DMS79 (cell line): ENCODE results near the gene PDE1C.

ENCODE experiments used
- DNase-seq: peaks from one replicate; lab custom pipeline; 2025; lab: John Stamatoyannopoulos, UW

Gene PDE1C

DNA sequence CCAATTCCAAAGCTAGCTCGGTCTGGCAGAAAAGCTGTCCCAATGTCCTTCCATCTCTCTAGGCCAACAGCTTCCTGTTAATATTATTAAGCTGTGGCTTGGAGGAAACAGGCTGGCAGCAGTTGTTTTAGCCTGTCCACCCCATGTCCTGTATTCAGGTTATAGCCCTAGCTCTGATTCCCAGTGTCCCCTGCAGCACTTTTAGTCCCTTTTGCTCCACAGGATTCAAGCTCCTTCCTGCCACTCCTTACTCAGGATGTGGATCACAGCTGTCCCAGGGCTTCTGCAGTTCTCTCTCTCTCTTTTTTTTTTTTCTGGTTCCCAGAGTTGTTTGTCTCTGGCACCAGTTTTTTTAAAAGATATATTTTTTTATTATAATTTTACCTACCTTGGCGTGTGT lies 298.0 kb downstream of the PDE1C start:
- DNase-seq, result no peak

DNA sequence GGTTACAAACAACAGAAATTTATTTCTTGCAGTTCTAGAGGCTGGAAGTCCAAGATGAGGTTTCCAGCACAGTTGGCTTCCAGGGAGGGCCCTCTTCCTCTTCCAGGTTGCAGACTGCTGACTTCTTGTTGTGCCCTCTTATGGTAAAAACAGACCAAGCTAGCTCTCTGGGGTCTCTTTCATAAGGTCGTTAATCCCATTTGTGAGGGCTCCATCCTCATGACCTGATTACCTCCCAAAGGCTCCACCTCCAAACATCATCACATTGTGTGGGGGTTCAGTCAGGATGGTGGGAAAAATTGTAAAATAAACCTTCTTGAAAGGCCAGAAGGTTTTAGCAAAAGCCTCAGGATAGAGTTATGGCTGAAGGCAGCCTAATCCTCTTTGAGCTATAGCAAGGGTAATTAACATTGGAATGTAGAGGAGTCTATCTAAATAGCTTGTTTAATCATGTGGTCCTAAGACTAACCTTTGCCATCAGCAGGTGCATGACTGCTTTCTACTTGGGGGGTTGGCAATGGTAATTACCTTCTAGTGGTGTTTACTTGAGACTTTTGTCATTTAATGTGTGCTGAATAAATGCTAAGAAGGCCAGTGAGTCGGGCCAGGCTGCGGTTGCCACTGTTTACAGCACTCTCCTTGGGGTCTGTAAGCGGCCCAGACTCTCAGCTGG lies 302.4 kb downstream of the PDE1C start:
- no peak for DNase-seq

DNA sequence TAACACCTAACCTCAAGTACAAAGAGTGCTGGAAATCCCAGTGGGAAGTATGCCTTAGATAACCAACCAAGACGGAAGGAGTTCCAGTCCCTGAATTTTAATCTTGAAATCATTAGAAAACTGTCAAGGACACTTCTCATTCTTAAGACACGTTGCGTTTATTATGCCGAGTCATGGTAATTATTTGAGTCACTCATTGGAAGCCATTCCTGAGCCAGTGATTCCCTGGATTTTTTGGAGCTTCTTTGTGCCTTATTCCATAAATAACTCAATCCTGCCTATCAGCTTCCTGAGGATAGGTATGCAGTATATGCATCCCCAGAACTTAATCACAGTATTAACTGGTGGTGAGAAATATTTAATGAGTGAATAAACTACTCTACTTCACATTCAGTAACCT lies 305.7 kb downstream of the PDE1C start:
- DNase-seq, result no peak

DNA sequence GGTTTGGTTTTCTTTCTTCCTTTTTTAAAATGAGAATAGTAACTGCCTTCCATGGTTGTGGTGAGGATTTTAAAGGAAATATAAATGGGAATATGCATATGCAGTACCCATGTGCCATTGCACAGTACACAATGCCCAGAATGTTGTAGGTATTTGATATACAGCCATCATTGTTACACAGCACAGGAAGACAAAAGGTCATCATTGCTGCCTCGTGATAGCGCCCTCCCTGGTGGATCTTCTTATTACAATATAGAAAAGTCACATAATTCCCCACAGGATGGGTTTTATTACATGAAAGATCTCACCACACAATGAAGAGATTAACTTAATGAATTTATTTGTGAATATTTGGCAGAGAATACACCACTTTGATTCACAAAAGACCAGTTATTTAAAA lies 306.7 kb downstream of the PDE1C start:
- DNase-seq, result no peak

DNA sequence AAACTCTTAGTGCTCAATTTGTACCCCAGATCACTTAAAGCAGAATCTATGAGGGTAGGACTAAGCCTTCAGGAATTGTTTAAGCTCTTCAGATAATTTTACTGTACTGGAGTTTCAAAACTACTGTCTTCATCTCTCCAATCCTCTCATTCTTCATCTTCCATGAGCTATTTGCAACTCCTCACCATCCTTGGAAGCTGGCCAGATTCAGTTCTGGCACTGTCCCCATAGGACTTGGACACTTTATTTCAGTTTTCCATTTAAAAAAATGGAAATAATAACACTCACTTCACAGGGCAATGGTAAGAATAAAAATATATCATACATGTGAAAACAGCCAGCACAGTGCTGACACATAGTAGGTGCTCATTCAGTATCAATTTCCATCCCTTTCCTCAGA lies 308.6 kb downstream of the PDE1C start:
- DNase-seq, result no peak

DNA sequence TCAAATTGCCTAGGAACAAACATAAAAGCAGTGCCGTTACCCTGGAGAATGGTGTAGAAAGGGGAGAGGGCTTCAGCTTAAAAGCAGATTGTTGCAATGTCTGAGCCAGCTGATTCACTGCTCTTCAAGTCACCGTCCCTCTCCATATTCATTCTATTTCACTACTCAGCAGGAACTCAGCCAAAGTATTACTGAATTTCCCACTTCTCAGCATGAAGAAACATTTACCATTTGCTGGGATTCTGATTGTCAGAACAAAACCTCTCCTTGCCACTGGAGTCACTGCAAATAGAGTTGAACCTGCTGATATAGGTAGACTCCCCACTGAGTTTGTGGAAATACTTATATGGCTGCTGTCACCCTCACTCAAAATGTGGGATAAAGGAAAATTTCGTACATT lies 311.5 kb downstream of the PDE1C start:
- no peak for DNase-seq

DNA sequence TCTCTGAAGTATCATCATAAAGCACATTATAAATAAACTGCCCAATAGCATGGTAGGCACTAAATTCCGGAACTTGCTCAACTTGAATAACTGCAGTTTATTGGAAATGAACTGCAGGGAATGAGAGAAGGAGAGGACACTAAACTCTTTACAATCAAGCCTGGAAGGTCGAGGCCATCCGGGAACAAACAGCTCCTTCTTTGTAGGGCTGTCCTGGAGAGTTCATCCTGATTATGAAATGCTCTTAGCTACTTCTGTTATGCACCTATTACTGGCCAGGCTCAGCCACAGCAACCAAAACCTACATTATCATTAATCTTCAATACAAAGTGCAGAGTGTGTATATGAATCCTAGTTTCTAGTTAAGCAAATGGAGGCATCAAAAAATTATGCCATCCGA lies 318.5 kb downstream of the PDE1C start:
- DNase-seq, result no peak

DNA sequence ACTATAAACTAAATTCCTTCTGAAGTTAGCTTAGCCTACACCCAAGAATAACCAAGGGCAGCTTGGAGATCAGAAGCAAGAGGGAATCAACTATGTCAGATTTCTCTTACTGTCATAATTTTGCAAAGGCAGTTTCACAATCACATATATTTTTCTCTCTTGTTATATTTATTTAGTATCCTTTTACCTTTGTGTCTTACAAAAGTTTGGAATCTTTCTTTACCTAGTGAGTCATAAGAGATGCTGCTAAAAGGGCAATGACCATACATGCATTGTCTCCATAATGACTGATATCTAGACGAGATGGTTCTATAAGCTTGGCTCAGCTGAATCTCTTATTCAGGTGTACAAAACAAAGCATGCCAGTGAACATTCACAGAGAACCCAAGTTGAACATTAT lies 322.1 kb downstream of the PDE1C start:
- DNase-seq, result no peak

DNA sequence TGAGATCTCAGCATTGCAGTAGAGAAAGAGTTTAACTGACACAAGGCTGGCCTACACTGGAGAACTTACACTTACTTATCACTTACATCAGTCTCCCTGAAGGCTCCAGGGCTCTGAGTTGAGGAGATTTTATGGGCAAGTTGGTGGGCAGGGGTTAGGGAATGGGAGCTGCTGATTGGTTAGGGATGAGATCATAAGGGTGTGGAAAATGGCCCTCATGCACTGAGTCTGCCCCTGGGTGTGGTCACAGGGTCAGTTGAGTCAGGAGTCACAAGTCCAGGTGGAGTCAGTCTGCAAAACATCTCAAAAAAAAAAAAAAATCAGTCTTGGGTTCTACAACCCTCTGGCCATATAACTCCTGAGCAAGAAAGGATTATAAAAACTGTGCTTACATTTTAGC lies 322.7 kb downstream of the PDE1C start:
- DNase-seq, result no peak

DNA sequence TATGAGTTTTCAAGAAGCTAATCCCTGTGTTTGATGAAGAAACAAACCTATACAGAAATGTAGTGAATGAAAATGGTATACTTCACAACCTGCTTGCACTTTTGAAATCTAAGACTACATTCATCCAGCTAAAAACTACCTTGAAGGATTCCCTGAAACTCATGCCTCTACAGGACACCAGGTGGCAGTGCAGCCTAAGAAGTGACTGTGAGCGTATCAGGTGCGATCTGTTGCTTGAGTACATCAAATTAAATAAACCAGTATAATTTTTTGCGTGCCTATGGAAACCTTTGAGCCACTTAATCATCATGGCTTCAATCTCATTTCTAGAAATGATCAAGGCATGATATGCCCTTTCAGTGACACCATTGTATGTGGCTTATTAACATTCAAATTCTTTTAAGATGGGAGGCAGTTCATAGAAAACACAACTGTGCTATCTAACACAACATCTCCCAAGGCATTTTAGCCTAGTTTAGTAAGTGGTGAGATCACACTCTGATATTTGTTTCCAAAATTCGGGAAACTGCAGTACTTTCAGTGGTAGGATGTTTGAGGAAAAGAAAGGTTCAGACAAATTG lies 325.8 kb downstream of the PDE1C start:
- no peak for DNase-seq

DNA sequence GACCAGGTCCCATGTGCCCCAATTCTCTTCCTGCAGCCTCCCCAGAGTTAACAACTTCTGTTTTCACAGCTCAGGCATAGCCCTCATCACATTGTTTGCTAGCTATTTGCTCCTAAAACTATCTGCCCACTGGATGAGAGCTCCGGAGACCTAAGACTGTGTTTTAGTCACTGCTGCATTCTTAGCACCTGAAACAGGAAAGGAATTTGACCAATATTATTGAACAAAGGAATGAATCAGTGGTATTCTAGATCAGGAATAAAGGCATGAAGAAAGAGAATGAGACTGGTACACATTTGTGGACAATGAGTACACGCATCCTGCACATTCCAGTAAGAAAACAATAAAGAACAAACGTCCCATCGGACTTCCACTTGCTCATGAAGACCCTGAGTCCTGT lies 328.4 kb downstream of the PDE1C start:
- no peak for DNase-seq

DNA sequence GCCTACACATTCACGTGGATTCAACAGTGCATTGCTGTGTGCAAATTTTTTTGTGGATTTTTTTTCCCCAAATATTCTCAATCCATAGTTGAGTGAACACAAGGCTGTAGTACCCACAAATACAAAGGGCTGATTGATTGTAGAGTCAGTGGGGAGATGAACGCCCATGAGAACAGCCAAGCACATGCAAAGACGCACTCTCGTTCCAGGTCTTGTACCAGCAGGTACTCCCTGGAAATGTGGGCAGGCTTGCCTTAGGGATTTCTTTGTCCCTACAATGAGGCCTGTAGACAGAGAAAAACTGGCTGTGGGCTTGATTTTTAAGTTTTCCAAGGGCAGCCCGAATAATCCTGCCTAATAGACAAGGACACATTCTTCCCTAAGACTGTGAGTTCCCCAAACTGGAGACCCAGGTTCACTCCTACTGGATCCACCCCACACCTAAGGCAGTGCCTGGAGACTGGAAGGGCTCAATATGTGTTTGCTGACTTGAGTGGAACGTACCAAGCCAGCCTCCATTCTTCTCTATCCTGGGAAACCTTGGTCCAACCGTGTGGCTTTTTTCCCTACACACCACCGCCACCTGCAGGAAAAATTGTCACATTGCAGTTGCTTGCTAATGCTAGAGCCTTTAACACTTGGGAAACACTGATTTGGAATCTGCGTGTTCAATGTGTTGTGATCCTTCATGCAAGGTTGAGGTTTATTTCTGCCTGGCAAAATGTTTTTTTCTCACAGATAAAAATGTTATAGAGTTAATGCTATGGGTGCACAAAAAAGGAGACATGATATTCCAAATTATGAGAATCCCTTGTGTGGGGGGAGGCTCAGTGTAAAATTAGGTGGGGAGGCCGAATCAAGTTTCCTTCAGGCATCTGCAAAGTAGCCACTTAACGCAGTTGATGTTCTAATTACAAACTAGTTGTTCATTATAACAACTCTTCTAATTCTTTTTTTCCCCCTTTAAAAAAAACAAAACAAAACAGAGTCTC lies 333.9 kb downstream of the PDE1C start:
- no peak for DNase-seq

DNA sequence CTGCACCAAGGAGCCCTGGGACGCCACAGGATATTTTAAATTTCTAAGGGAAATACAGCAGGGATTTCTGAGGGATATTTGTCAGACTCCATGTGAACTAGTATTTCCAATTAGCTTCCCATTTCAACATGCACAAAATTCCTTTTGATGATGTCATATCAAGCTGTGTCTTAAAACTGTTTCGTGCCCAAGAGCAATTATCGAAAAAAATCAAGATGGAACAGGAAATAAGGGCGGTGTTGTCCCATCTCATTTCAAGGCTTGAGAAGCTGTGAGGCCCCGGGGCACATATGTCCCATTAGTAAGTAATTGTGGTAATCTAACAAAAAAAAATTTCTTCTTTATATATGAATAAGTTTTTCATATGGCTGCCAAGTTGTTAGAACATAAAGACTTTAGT lies 335.8 kb downstream of the PDE1C start:
- DNase-seq, result no peak

DNA sequence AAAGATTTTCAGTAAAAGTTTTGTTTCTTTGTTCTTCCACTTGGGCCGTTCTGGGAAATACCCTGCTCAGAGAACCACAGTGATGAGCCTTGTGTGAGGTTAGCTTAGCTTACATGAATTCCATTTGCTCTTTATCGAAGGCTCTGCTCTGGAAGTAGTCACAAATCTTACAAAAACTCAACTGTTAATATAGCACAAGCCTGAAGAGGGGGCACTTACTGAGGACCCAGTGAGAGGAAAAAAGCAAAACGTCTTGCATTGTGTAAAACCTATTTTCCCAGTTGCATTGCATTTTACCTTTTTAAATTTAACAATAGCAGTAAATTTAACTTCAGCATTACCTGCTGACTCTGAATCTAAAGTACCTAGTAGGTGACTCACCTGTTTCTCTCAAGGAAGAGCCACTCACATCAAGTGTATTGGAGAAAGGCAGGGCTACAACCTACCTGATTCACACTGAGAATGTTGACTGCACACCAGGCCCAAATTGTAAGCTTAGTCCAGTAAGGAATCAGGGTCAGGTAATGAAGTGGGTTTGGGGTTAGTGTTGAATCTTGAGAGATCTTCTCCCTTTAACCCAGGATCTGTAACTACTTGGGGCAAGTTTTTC lies 340.9 kb downstream of the PDE1C start:
- DNase-seq, result no peak

DNA sequence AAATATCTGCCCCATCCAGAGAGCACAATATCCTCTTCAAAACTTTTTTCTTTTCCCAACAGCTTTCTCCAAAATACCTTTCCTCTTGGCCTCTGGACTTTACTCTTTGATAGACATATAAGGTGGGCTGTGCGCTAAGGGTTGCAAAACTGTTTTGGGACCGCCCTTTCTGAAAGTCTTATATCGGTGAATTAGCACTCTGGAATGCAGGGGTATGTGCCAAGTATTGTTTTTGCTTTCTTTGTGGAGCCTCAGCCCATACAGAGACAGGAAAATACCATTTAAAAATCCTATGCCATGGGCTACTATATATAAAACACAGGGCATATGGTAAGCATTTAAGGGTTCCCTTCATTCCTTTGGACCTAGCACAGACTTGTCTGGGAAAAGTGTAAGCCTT lies 345.5 kb downstream of the PDE1C start:
- no peak for DNase-seq

DNA sequence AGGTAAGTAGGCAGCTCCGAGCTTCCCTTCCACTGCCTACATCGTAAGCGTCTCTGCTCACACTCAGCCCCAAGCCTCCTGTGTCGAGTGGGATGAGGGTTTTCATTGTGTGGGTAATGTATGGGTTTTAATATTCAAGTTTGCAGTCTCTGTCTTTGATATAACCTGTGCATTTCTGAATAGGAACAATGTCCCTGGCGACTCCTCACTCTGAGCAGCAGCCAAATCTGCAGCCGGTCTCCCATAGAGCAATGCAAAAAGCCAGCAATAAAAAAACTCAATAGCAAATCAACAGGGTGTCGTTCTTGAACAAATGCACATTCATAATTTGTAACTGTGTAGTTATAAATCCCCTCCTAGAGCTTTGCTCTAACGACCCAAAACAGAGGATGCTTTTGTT lies 349.8 kb downstream of the PDE1C start:
- DNase-seq, result no peak

DNA sequence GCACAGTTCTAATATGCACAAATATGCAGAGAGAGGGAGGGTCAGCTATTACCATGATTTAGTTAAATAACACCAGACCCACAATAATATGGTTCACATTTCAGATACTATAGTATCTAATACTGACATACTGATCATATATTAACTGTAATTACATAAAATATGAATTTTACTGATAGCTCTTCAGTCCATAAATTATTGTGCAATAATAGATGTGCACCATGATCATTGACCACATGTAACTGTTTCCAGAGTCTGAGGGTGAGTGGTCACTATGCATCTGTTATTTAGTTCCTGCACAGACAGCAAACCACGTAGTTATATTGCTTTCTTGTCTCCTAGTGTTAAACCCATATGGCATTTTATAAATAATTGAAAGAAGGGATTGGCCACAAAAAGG lies 353.9 kb downstream of the PDE1C start:
- DNase-seq, result no peak

DNA sequence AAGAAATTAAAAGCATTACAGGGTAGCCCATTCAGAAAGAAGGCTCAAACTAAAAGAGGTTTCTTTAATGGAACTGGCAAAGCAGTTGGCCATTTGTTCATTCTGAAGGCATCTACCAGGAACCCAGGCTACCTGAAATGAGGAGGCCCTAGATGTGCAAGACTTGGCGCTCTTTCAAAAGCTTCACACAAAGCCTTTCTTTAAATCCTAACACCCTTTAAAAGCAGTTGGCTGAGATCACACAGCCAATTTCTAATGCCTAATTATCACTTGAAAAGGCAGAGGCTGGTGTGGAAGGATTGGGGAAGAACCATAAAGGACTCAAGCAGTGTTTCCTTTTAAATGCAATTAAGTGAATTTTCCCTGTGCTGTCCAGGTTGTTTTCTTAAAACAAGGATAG lies 360.0 kb downstream of the PDE1C start:
- DNase-seq, result no peak

DNA sequence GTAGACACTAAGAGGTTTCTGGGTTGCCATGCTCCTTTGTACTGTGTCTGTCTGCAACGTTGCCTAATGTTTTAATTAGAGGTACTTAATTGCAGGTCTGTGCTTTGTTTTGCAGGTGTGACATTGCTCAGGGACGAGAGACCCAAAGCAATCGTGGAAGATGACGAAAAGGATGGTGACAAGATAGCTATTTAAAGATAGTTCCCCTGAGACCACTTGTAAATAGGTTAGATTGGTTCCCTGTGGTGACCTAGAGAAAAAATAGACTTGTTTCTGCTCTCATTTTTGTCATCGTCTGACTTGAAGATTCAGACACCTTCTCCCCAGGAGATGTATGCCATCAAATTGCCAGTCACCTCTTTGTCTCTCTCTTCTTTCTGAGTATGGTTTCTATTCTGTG lies 363.1 kb downstream of the PDE1C start:
- DNase-seq, result no peak

DNA sequence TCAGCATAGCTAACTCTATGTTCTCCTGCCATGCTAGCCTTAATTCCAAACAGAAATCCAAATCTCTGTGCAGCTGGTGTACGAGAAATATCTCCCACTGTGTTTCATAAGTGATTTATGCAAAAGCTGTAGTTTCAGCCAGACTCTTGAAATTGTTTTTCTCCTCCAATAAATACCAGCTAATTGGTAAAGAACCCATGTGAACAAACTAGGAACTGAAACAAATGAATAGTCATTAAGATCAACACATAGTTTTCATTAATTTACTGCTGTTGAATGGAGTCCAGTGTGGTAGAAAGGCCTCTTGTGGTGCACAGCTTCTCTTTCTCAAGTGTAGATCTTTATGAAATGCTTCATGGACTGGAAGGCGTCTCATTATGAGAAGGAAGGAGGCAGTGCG lies 364.8 kb downstream of the PDE1C start:
- DNase-seq, result no peak

DNA sequence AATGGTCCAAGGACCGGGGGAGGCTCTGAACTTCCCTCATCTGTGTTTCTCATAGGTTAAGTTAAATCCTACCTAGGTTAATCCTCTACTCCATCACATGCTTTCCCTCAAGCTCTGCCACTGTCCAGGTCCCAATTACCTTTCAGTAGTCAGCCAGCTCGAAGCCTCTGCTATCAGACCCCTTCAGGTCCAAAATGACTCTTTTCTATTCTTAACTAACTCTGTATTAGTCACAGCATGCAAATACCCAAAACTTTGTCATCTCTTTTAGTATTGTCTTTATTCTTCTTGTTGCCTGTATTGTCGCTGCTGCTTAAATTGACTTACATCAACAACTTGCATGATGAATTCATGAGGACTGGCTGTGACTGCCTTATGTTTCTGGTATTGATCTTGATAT lies 367.9 kb downstream of the PDE1C start:
- no peak for DNase-seq
